Stimulated activated naive CD4-positive, alpha-beta T cell treated with Interleukin-2 at 50 U/mL for 16 hours (primary cell): ENCODE results near the gene RAI1.

ENCODE experiments used
- DNase-seq: peaks from one replicate; lab custom pipeline; 2025; lab: John Stamatoyannopoulos, UW

RAI1 gene

GRCh38 chr17:17719199-17719940 is 38.1 kb downstream of the RAI1 start:
- DNase-seq = no peak

DNA sequence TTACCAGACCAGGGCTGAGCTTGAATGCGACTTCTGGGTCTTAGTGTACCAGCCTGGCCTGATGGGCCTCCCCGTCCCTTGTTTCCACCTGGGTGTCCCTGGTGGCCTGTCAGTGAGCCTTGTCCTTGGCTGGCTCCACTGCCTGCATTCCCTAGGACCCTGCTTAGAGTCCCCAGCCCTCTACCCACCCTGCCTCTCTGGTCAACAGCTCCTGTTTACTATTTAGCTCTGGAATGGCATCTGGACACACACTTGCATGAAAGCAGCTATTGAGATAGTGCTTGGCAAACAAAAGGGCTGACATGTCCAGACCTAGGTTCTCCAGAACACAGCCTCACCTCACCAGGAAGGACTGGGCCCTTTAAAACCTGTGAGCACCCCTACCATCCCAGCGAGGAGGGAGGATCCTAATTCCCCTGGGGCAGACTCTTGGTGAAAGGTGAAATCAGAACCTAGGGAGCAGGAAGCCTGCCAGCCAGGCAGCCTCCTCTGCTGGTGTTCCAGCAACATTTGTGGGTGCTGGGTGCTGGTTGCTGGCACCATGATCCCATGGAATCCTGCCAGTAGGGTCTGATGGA is 38.8 kb downstream of the RAI1 start:
- no peak for DNase-seq

- DNase-seq = no peak
Observed at GRCh38 chr17:17721140-17721668, 39.9 kb downstream of the RAI1 start.

DNA sequence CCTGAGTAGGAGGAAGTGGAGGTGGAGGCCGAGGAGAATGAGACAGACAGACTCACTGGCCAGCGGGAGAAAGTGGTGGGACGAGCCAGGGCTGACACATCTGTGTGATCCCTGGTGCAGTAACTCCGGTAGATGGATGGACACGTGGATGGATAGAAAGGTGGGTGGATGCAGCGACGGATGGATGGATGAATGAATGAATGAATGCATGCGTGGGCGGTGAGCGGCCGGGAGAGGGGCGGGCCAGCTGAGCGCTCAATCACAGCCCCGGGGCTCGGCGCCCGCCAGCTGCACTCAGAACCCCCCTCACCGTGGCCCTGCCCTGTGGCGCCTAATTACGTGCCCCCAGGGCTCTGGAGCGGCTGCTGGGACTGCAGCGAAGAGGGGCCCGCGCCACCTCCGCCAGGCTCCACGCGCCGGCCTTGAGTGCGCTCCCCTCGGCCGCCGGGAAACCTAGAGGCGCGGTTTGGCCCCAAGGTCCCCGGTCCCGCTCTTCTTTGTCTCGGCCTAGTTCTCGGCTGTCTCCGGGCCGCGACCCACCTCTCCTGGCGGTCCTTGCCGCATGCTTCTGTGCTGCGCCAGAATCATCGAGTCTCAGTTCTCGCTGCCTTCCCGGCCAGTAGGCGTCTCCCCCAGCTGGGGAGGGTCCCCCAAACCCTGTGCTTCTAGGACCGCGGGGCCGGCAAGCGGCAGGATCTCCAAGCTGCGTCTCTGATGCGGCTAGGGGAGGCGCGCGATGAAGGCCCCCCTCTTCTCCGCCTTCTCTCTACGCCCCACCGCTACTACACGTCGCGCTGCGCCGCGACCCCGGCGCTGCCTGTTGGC is 41.0 kb downstream of the RAI1 start:
- no peak for DNase-seq

DNA sequence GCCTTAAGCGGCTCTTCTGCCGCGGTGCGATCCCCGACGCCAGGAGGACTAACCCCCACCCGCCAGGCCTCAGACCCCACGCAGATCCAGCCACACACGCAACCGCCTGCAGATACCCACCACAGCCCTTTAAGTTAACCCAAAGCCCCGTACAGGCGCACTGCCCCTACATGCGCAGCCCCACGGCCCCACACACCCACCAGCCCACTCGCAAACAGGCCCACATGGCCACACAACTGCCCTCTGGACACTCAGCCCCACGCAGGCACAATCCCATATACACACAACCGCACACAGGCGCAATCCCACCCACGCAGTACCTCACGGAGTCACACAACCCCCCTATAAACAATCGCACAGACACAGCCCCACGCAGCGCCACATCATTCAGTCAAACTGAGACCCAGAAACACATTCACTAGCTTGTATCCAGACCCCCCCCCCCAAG is 41.7 kb downstream of the RAI1 start:
- no peak for DNase-seq

- no peak for DNase-seq
Observed at GRCh38 chr17:17723354-17724261, 42.4 kb downstream of the RAI1 start.

GRCh38 chr17:17724307-17725010 is 43.2 kb downstream of the RAI1 start:
- DNase-seq = no peak

DNA sequence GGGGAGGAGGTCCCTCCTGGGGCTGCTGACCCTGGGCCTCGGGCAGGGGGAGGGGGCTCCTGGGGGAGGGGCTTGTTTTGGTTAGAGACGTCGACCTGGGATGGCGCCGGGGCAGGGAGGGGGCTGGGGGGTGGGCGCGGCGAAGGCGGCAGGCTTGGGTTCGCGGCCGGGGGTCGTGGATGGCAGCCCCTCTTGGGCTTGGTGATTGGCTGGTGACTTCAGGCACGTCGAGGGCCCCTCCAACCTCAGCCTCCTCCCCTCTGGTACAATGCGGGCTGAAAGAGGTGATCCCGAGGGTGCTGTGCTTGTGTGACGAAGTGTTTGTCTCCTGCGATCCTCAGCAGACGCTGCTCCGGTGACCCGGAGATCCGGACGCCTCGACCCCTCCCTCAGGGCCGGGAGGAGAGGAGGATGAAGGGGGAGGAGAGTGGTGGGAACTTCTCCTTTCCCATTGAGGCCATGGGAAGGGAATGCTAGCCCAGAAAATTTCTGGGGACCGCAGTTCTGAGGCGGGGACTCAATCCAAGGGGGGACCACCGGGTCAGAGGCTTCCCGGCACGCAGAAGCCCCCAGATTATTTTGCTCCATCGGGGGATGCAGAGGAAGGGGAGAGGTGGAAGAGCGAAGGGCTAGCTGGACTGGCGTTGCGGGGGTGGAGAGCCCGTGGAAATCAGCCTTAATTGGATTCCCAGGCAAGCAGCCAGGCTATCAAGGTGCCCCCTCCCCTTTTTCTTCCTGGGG is 43.9 kb downstream of the RAI1 start:
- no peak for DNase-seq

DNA sequence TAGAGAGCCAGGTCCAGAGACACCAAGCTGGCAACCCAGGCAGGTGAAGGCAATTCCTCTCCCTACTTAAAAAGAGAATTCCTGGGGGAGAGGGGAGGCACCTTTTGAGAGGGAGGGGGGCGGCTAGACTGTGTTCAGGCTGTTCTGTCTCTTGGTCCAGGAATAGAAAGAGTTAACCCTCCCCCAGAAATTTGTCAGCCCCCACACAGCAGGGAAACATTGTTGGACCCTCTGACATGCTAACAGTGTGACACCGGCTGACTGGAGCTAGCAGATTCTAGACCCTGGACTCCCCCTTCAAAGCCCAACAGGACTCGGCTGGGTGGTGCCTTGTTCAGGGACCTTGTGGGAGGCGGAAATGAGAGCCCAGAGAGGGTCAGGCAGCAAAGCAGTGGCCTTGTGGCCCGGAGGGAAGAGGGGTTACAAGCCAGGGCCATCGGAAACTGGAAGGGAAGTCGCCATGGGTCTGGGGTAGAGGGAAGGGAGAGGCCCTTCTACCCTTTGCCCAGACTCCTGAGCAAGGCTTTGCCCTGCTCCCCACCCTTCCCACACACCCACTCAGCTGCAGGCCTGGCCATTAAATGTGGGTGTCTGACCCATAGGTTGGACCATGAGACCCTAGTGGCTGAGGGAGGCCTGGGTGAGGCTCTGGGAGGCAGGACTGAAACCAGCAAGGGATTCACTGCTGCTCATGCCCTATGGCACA is 44.6 kb downstream of the RAI1 start:
- no peak for DNase-seq

GRCh38 chr17:17726458-17727060 is 45.3 kb downstream of the RAI1 start:
- no peak for DNase-seq

GRCh38 chr17:17727111-17727659 is 45.9 kb downstream of the RAI1 start:
- DNase-seq = no peak

GRCh38 chr17:17728146-17728545 is 46.9 kb downstream of the RAI1 start:
- DNase-seq = no peak

- DNase-seq = no peak
Observed at GRCh38 chr17:17728550-17729251, 47.4 kb downstream of the RAI1 start.

DNA sequence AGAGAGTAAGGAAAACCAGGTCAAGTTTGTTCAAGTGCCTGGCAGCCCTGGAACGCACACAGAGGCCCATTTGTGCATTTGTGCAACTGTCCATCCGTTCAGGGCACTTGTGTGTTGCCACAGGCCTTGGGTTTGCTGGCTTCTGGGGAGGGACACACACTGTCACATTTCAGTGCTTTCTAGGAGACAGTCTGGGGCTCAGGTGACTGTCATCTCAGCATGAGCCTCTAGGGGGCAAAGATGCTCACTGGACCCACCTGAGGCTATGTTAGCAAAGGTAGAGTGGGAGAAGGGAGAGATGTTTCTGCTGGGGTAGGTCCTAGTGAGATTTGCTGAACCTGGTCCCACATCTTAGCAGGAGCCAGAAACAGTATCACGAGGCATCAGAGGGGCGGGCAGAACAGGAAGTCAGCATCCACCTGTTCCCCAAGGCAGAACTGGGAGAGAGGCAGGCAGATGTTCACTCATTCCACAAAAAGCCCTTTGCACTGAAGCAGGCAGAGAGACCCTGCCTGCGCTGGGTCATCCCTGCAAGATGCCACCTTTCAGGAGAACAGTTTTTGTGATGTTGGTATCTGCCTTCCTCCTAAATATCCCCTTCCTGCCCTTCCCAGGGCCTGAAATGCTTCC is 48.5 kb downstream of the RAI1 start:
- peak; percentile 25 for DNase-seq

DNA sequence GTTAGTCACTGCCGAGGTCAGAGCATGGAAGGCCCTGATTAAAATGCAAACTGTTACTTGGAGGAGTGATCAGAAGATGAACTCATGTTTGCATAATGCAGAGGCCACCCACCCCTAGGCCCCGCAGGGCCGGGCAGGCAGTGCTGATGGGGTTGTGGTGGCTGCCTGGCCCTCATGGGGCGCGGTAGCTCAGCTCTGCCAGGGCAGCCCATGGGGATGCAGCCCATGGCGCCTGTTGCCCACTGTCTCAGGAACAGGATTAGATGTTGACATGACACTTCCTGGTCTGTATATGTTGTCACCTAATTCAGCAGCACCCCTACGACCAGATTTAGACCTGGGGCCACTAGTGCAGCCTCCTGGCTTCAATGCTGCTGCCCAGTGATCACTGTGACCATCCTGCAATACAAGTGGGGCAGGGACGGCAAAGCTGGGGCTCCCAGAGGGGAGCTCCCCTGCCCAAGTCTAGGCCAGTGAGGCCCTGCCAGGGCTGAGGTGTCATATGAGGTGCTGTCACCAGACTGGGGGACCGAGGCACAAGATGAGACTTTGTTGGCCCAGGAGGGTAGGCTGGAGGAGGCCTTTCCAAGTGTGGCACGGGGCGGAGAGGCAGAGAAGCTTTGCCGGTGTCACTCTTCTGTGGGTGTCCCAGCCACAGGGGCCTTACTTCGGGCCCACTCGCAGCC is 49.1 kb downstream of the RAI1 start:
- no peak for DNase-seq

GRCh38 chr17:17732444-17732843 is 51.2 kb downstream of the RAI1 start:
- no peak for DNase-seq
